H1 (cell line): ENCODE measurements around the gene HMGCL. TPM values are rescaled to one million over a fixed set of nuclear protein-coding genes. Genes with fewer than 3 reads are reported as not detected.

Source experiments
- CTCF ChIA-PET: fragments of 300-600 bp; sonication (Branson Sonifier 250); formaldehyde crosslinking; loops from one replicate; lab custom pipeline; 2021; ENCODE audit not compliant: partially characterized antibody; lab: Charles Lee
- POLR2A ChIA-PET: fragments of 300-600 bp; sonication (Branson Sonifier 250); formaldehyde crosslinking; loops from one replicate; lab custom pipeline; 2021; ENCODE audit warnings: inconsistent platforms; ENCODE audit not compliant: partially characterized antibody; lab: Charles Lee
- DNase-seq, 2 experiments: peaks; one replicate each; pipeline versions ENCODE4 v3.0.0 to v3.0.0-alpha.2; 2010 to 2022; ENCODE audit warnings: low spot score in 2 of 2, low read depth in 1 of 2, mixed read lengths in 1 of 2
- FAIRE-seq: peaks from 2 replicates; lab custom pipeline; 2011; peaks lifted over from hg19 to GRCh38; lab: Jason Lieb, UNC
- H2AFZ ChIP-seq: 2 replicates; pipeline ENCODE4 v1.8.1; 2012; ENCODE audit warnings: low read length, inconsistent platforms
- H2AK5ac ChIP-seq: 2 replicates; pipeline ENCODE4 v1.6.1; 2013; ENCODE audit warnings: low read depth, low read length
- H2BK120ac ChIP-seq: replicated peaks from 2 replicates; pipeline ENCODE3; 2013; ENCODE audit warnings: low read depth, low read length, inconsistent platforms
- H2BK12ac ChIP-seq: 2 replicates; pipeline ENCODE4 v1.6.1; 2013; ENCODE audit warnings: low read depth, low read length
- H2BK15ac ChIP-seq: 2 replicates; pipeline ENCODE4 v1.6.1; 2013; ENCODE audit warnings: low read length
- H2BK20ac ChIP-seq: 2 replicates; pipeline ENCODE4 v1.6.1; 2013; ENCODE audit warnings: low read length
- H2BK5ac ChIP-seq: 2 replicates; pipeline ENCODE4 v1.6.1; 2013; ENCODE audit warnings: low read depth, low read length
- H3K14ac ChIP-seq: 2 replicates; pipeline ENCODE4 v1.6.1; 2013; ENCODE audit warnings: inconsistent platforms; ENCODE audit not compliant: insufficient read length
- H3K18ac ChIP-seq: 2 replicates; pipeline ENCODE4 v1.6.1; 2013; ENCODE audit warnings: low read length; ENCODE audit errors: extremely low read depth
- H3K23ac ChIP-seq: 2 replicates; pipeline ENCODE4 v1.6.1; 2013; ENCODE audit warnings: inconsistent platforms; ENCODE audit not compliant: insufficient read length
- H3K23me2 ChIP-seq: 2 replicates; pipeline ENCODE4 v1.6.1; 2013; ENCODE audit warnings: low read depth, low read length
- H3K27ac ChIP-seq: 2 replicates; pipeline ENCODE4 v1.6.1; 2011; ENCODE audit warnings: low read depth, low read length, inconsistent platforms
- H3K27me3 ChIP-seq, 4 experiments: replicated peaks in 1 of 4; 1 replicate in 1 of 4; 2 replicates in 3 of 4; pipeline versions ENCODE4 v1.6.1 to v1.8.1; 2011 to 2013; ENCODE audit warnings: low read length in 3 of 4, mild to moderate bottlenecking in 3 of 4, inconsistent platforms in 2 of 4, mixed read lengths in 2 of 4, moderate library complexity in 1 of 4; ENCODE audit not compliant: control insufficient read depth in 3 of 4, insufficient read depth in 3 of 4; ENCODE audit errors: extremely low read depth in 1 of 4
- H3K36me3 ChIP-seq, 4 experiments: 2 replicates each; pipeline versions ENCODE4 v1.6.1 to v1.8.1; 2011 to 2013; ENCODE audit warnings: mild to moderate bottlenecking in 4 of 4, low read length in 3 of 4, moderate library complexity in 2 of 4, control low read depth in 1 of 4, inconsistent platforms in 1 of 4; ENCODE audit not compliant: insufficient read depth in 4 of 4, control insufficient read depth in 2 of 4
- H3K4ac ChIP-seq: replicated peaks from 2 replicates; pipeline ENCODE3; 2013; ENCODE audit warnings: low read length, low read depth, mixed read lengths, inconsistent platforms; ENCODE audit not compliant: insufficient read length
- H3K4me1 ChIP-seq, 4 experiments: replicated peaks in 1 of 4; 1 replicate in 1 of 4; 2 replicates in 3 of 4; pipeline versions ENCODE4 v1.6.1 to v1.8.1; 2011 to 2013; ENCODE audit warnings: low read length in 3 of 4, inconsistent platforms in 2 of 4, mixed read lengths in 1 of 4; ENCODE audit not compliant: insufficient read depth in 4 of 4, control insufficient read depth in 3 of 4
- H3K4me2 ChIP-seq, 2 experiments: 2 replicates each; pipeline versions ENCODE4 v1.6.1 to v1.8.1; 2011 to 2013; ENCODE audit warnings: low read depth in 2 of 2, low read length in 2 of 2, control low read depth in 1 of 2, inconsistent platforms in 1 of 2, mild to moderate bottlenecking in 1 of 2; ENCODE audit not compliant: insufficient read depth in 1 of 2
- H3K4me3 ChIP-seq, 4 experiments: fragments of 200-600, 300-600 bp in 1 of 4; sonication (generic), shearing (Covaris generic), sonication (Bioruptor Twin) in 1 of 4; 2 replicates each; pipeline versions ENCODE4 v1.5.1 to v1.8.1; 2011 to 2016; ENCODE audit warnings: low read length in 4 of 4, low read depth in 3 of 4, control low read depth in 2 of 4, inconsistent platforms in 2 of 4, mild to moderate bottlenecking in 2 of 4, mixed read lengths in 1 of 4, moderate library complexity in 1 of 4; ENCODE audit not compliant: insufficient read depth in 2 of 4; ENCODE audit errors: extremely low read depth in 1 of 4
- H3K56ac ChIP-seq: replicated peaks from 2 replicates; pipeline ENCODE3; 2013; ENCODE audit warnings: low read depth, mild to moderate bottlenecking, mixed read lengths, low read length, inconsistent platforms; ENCODE audit not compliant: insufficient read length
- H3K79me1 ChIP-seq: 2 replicates; pipeline ENCODE4 v1.6.1; 2013; ENCODE audit warnings: low read depth, low read length, control low read depth
- H3K79me2 ChIP-seq, 2 experiments: 2 replicates each; pipeline versions ENCODE4 v1.6.1 to v1.8.1; 2012 to 2013; ENCODE audit warnings: low read length in 2 of 2, mild to moderate bottlenecking in 2 of 2, inconsistent platforms in 1 of 2; ENCODE audit not compliant: insufficient read depth in 2 of 2, control insufficient read depth in 1 of 2
- H3K9ac ChIP-seq, 4 experiments: replicated peaks in 1 of 4; 1 replicate in 1 of 4; 2 replicates in 3 of 4; pipeline versions ENCODE4 v1.6.1 to v1.8.1; 2011 to 2013; ENCODE audit warnings: low read depth in 3 of 4, low read length in 3 of 4, control low read depth in 2 of 4, mild to moderate bottlenecking in 2 of 4, moderate library complexity in 2 of 4, inconsistent platforms in 1 of 4; ENCODE audit errors: extremely low read depth in 1 of 4
- H3K9me3 ChIP-seq, 2 experiments: 2 replicates each; pipeline versions ENCODE4 v1.6.1 to v1.8.1; 2012 to 2013; ENCODE audit warnings: mild to moderate bottlenecking in 2 of 2, moderate library complexity in 2 of 2, control low read depth in 1 of 2, inconsistent platforms in 1 of 2, low read depth in 1 of 2, low read length in 1 of 2, mixed read lengths in 1 of 2; ENCODE audit not compliant: insufficient read depth in 2 of 2
- H4K20me1 ChIP-seq, 2 experiments: replicated peaks in 1 of 2; 2 replicates each; pipeline versions ENCODE3 to v1.8.1; 2011 to 2013; ENCODE audit warnings: inconsistent platforms in 2 of 2, low read length in 2 of 2, mild to moderate bottlenecking in 1 of 2; ENCODE audit not compliant: insufficient read depth in 2 of 2, control insufficient read depth in 1 of 2
- H4K5ac ChIP-seq: 2 replicates; pipeline ENCODE4 v1.6.1; 2013; ENCODE audit warnings: low read length, low read depth, mixed read lengths, inconsistent platforms; ENCODE audit not compliant: insufficient read length
- H4K8ac ChIP-seq: 2 replicates; pipeline ENCODE4 v1.8.0; 2013; ENCODE audit warnings: mild to moderate bottlenecking, moderate library complexity, low read length, inconsistent platforms; ENCODE audit not compliant: insufficient read depth; ENCODE audit errors: extremely low read depth
- H4K91ac ChIP-seq: replicated peaks from 2 replicates; pipeline ENCODE3; 2013; ENCODE audit warnings: low read length, mixed read lengths, inconsistent platforms; ENCODE audit not compliant: insufficient read length
- EZH2 ChIP-seq: fragments of 200-600 bp; sonication (generic); IDR thresholded peaks from 2 replicates; pipeline ENCODE4 v1.7.1; 2012; ENCODE audit warnings: low read depth, mild to moderate bottlenecking, moderate library complexity, low read length, inconsistent platforms; ENCODE audit not compliant: severe bottlenecking
- JUND ChIP-seq: IDR thresholded peaks from 2 replicates; pipeline ENCODE4 v1.6.1; 2011; ENCODE audit warnings: mild to moderate bottlenecking, improper control_type of control experiment, low read length
- KDM1A ChIP-seq: fragments of 200-600, 300-600 bp; sonication (generic); IDR thresholded peaks from 2 replicates; pipeline ENCODE4 v1.7.1; 2016; ENCODE audit warnings: mild to moderate bottlenecking, low read length, borderline replicate concordance
- NANOG ChIP-seq: IDR thresholded peaks from 2 replicates; pipeline ENCODE4 v1.6.1; 2011; ENCODE audit warnings: low read length, low read depth, mild to moderate bottlenecking, inconsistent platforms; ENCODE audit not compliant: insufficient read depth, poor library complexity, severe bottlenecking
- NRF1 ChIP-seq: IDR thresholded peaks from 2 replicates; pipeline ENCODE4 v1.6.1; 2011; ENCODE audit warnings: mild to moderate bottlenecking, low read depth, low read length, improper control_type of control experiment
- WGBS, 2 experiments: shearing (Covaris generic) in 1 of 2; methylation state at CpG; one replicate each; pipeline versions ENCODE4 v1.1.6 to v1.1.7; 2013 to 2015; ENCODE audit warnings: low lambda C conversion rate in 2 of 2, mixed read lengths in 2 of 2, inconsistent platforms in 1 of 2, low coverage in 1 of 2, missing lambda C conversion rate in 1 of 2; ENCODE audit not compliant: insufficient replicate concordance in 2 of 2, insufficient coverage in 1 of 2, insufficient read length in 1 of 2; ENCODE audit errors: extremely low coverage in 1 of 2, missing lambda C conversion rate in 1 of 2; 5-methylcytosine and 5-hydroxymethylcytosine counted together
- polyA plus RNA-seq, 7 experiments: library from polyadenylated mRNA; depleted of rRNA in 3 of 7; stranded (reverse) in 5 of 7; unstranded in 2 of 7; fragments of >200 nt in 5 of 7; fragments of 200-250 nt in 2 of 7; gene quantifications; 1 replicate in 5 of 7; 2 replicates in 1 of 7; 4 replicates in 1 of 7; pipeline versions ENCODE4 v1.2.1 to v1.2.3, GENCODE V29; 2011 to 2013; ENCODE audit warnings: missing spikeins in 2 of 7, mixed read lengths in 2 of 7
- total RNA-seq: library from RNA; stranded (reverse); fragmentation: NEBNext Ultra II Directional; extraction: Animal tissue kit (Norgen Biotek cat#: 25700); gene quantifications from 2 replicates; pipeline ENCODE4 v1.2.1, GENCODE V29; 2021

Gene HMGCL
- total and polyA plus RNA-seq, 2 of the 8 experiments (the other 6 are each of a cell fraction or from before 2014, with no cell fraction given), result 13.7 to 19.5 TPM

GRCh38 chr1:23788695-23789094, 36.5 kb downstream of the HMGCL start:
- Histone ChIP-seq H2AFZ (no peak overlapping the region), H3K14ac (no peak overlapping the region), H3K18ac (no peak overlapping the region), H3K36me3 (peaks cover 13 to 29% (median 25%) of the 10 kb centered on the region in 4 experiments), H3K23ac (no peak overlapping the region), H3K79me1 (peaks cover 10% of the 10 kb centered on the region; the same call in 1 of the 2 replicates), H4K5ac (no peak overlapping the region), H3K79me2 (peaks cover 4 to 21% of the 10 kb centered on the region in 2 experiments; a peak in 3 of 4 replicates), H3K9ac (no peak overlapping the region), H2BK5ac (no peak overlapping the region), H4K91ac (no peak overlapping the region), H3K9me3 (no peaks in the 10 kb centered on the region)
- 97% methylated on average over 3 of the region's 3 CpGs; no CpG with 5 or more reads in 1 of the 2 experiments for WGBS, 2 experiments
- CTCF ChIA-PET, result interaction anchor here (0.7 to 3.5 kb wide), 4 partner anchors 10 to 168 kb away, joined by 3 to 16 read pairs (median 6); partner anchors contain the start of gene PITHD1
- POLR2A ChIA-PET, result interaction anchor here (0.9 to 16.2 kb wide), 3 partner anchors 9 to 188 kb away, joined by 3 to 192 read pairs (median 75); partner anchors contain the start of genes GALE and PITHD1
- FAIRE-seq, result no peak
- TF ChIP-seq NRF1 (no peak), EZH2 (no peak), KDM1A (no peak), NANOG (no peak), JUND (no peak)
- TF ChIP-seq, all 59 proteins: peak for 0
- no peak overlapping the region for H3K27ac ChIP-seq
- no peak for DNase-seq
- H4K8ac ChIP-seq, result no peak overlapping the region
- H3K23me2 ChIP-seq, result peaks cover 9% of the 10 kb centered on the region
- H3K4me2 ChIP-seq, result no peak overlapping the region
- H2BK20ac ChIP-seq, result no peak overlapping the region
- H2BK120ac ChIP-seq, result no peak overlapping the region
- H2BK15ac ChIP-seq, result no peak overlapping the region
- H3K27me3 ChIP-seq, result no peaks in the 10 kb centered on the region
- no peak overlapping the region for H3K56ac ChIP-seq
- H2AK5ac ChIP-seq, result no peak overlapping the region
- no peak overlapping the region for H2BK12ac ChIP-seq
- no peak overlapping the region for H3K4me3 ChIP-seq
- H4K20me1 ChIP-seq, result peaks cover 2 to 11% of the 10 kb centered on the region in 2 experiments
- peaks cover 0 to 11% (median 6%) of the 10 kb centered on the region in 4 experiments; a peak in 5 of 7 replicates for H3K4me1 ChIP-seq
- no peak overlapping the region for H3K4ac ChIP-seq
